Measurements from ENCODE around the gene PTPRK. TPM values are rescaled to one million over a fixed set of nuclear protein-coding genes. Genes with fewer than 3 reads are reported as not detected.

PTPRK gene
- total and polyA plus RNA-seq, 2 of the 13 experiments (the other 11 are each of a cell fraction or from before 2014, with no cell fraction given) = 43.6 to 98.3 TPM

DNA sequence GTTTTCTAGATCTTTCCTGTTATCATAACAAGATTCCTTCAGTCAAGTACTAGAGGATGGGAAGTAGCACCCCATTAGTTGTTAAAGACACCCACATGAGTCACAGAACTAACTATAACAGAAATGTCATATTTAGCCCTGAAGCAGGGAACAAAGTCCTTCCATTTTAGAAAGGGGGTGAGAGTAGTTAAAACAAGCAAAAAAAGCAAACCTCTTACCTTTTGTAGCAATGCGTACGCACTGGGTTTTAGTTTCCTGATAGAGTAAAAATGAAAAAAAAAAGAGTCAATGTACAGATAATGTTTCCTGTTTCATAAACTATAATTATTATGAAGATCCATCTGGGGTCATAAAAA lies 455.9 kb downstream of the PTPRK start (continued):
- TF ChIP-seq, protein P1, sequence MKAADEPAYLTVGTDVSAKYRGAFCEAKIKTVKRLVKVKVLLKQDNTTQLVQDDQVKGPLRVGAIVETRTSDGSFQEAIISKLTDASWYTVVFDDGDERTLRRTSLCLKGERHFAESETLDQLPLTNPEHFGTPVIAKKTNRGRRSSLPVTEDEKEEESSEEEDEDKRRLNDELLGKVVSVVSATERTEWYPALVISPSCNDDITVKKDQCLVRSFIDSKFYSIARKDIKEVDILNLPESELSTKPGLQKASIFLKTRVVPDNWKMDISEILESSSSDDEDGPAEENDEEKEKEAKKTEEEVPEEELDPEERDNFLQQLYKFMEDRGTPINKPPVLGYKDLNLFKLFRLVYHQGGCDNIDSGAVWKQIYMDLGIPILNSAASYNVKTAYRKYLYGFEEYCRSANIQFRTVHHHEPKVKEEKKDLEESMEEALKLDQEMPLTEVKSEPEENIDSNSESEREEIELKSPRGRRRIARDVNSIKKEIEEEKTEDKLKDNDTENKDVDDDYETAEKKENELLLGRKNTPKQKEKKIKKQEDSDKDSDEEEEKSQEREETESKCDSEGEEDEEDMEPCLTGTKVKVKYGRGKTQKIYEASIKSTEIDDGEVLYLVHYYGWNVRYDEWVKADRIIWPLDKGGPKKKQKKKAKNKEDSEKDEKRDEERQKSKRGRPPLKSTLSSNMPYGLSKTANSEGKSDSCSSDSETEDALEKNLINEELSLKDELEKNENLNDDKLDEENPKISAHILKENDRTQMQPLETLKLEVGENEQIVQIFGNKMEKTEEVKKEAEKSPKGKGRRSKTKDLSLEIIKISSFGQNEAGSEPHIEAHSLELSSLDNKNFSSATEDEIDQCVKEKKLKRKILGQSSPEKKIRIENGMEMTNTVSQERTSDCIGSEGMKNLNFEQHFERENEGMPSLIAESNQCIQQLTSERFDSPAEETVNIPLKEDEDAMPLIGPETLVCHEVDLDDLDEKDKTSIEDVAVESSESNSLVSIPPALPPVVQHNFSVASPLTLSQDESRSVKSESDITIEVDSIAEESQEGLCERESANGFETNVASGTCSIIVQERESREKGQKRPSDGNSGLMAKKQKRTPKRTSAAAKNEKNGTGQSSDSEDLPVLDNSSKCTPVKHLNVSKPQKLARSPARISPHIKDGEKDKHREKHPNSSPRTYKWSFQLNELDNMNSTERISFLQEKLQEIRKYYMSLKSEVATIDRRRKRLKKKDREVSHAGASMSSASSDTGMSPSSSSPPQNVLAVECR (CRISPR knock-in tag; IDR thresholded peaks at IDR 0.05; ENCODE audit: borderline replicate concordance) = no peak
- TF ChIP-seq NCOA2 (CRISPR knock-in tag; IDR thresholded peaks at IDR 0.05) = no peak
- no peak for TF ChIP-seq SIX4 (CRISPR knock-in tag; IDR thresholded peaks at IDR 0.05)
- no peak for TF ChIP-seq TMF1 (CRISPR knock-in tag; IDR thresholded peaks at IDR 0.05; ENCODE audit: low read depth)
- TF ChIP-seq, protein P2, sequence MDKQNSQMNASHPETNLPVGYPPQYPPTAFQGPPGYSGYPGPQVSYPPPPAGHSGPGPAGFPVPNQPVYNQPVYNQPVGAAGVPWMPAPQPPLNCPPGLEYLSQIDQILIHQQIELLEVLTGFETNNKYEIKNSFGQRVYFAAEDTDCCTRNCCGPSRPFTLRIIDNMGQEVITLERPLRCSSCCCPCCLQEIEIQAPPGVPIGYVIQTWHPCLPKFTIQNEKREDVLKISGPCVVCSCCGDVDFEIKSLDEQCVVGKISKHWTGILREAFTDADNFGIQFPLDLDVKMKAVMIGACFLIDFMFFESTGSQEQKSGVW (CRISPR knock-in tag; IDR thresholded peaks at IDR 0.05; ENCODE audit: borderline replicate concordance) = no peak
- TF ChIP-seq, protein P3, sequence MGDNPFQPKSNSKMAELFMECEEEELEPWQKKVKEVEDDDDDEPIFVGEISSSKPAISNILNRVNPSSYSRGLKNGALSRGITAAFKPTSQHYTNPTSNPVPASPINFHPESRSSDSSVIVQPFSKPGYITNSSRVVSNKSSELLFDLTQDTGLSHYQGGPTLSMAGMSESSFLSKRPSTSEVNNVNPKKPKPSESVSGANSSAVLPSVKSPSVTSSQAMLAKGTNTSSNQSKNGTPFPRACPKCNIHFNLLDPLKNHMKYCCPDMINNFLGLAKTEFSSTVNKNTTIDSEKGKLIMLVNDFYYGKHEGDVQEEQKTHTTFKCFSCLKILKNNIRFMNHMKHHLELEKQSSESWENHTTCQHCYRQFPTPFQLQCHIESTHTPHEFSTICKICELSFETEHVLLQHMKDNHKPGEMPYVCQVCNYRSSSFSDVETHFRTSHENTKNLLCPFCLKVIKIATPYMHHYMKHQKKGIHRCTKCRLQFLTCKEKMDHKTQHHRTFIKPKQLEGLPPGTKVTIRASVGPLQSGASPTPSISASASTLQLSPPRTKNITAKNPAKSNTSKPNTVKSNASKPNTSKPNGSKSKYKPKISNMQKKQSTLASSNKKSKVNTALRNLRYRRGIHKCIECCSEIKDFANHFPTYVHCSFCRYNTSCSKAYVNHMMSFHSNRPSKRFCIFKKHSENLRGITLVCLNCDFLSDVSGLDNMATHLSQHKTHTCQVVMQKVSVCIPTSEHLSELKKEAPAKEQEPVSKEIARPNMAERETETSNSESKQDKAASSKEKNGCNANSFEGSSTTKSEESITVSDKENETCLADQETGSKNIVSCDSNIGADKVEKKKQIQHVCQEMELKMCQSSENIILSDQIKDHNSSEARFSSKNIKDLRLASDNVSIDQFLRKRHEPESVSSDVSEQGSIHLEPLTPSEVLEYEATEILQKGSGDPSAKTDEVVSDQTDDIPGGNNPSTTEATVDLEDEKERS (CRISPR knock-in tag; IDR thresholded peaks at IDR 0.05) = 0 out of 2 replicates have a peak, but pooled peaks have one; percentile 28
- 0 out of 2 replicates have a peak, but pooled peaks have one; percentile 24 for TF ChIP-seq KLF12 (CRISPR knock-in tag; IDR thresholded peaks at IDR 0.05; ENCODE audit: borderline replicate concordance)
- TF ChIP-seq ZNF790 (CRISPR knock-in tag; IDR thresholded peaks at IDR 0.05; ENCODE audit: borderline replicate concordance) = no peak
- TF ChIP-seq ADNP (CRISPR knock-in tag; IDR thresholded peaks at IDR 0.05) = no peak
- peak; percentile 81 for TF ChIP-seq GATAD2A (CRISPR knock-in tag; IDR thresholded peaks at IDR 0.05)
- no peak for TF ChIP-seq CREM (IDR thresholded peaks at IDR 0.05)
- no peak for TF ChIP-seq CREM (CRISPR knock-in tag; IDR thresholded peaks at IDR 0.05)
- TF ChIP-seq, protein P4, sequence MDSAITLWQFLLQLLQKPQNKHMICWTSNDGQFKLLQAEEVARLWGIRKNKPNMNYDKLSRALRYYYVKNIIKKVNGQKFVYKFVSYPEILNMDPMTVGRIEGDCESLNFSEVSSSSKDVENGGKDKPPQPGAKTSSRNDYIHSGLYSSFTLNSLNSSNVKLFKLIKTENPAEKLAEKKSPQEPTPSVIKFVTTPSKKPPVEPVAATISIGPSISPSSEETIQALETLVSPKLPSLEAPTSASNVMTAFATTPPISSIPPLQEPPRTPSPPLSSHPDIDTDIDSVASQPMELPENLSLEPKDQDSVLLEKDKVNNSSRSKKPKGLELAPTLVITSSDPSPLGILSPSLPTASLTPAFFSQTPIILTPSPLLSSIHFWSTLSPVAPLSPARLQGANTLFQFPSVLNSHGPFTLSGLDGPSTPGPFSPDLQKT (CRISPR knock-in tag; IDR thresholded peaks at IDR 0.05; ENCODE audit: borderline replicate concordance) = no peak
- no peak for TF ChIP-seq NBN (conservative IDR thresholded peaks at IDR 0.05)
- no peak for TF ChIP-seq SP4 (CRISPR knock-in tag; IDR thresholded peaks at IDR 0.05)
- no peak for TF ChIP-seq ZNF44 (CRISPR knock-in tag; IDR thresholded peaks at IDR 0.05)
- no peak for TF ChIP-seq RFX5 (IDR thresholded peaks at IDR 0.05; ENCODE audit: low read depth, low read length)
- peak; percentile 51; the same call in 1 of the 2 replicates for TF ChIP-seq FOSL2 (CRISPR knock-in tag; IDR thresholded peaks at IDR 0.05)
- peak; percentile 85; the same call in 1 of the 2 replicates for TF ChIP-seq ZBTB20 (CRISPR knock-in tag; IDR thresholded peaks at IDR 0.05; ENCODE audit: borderline replicate concordance, low read depth)
- TF ChIP-seq, protein P5, sequence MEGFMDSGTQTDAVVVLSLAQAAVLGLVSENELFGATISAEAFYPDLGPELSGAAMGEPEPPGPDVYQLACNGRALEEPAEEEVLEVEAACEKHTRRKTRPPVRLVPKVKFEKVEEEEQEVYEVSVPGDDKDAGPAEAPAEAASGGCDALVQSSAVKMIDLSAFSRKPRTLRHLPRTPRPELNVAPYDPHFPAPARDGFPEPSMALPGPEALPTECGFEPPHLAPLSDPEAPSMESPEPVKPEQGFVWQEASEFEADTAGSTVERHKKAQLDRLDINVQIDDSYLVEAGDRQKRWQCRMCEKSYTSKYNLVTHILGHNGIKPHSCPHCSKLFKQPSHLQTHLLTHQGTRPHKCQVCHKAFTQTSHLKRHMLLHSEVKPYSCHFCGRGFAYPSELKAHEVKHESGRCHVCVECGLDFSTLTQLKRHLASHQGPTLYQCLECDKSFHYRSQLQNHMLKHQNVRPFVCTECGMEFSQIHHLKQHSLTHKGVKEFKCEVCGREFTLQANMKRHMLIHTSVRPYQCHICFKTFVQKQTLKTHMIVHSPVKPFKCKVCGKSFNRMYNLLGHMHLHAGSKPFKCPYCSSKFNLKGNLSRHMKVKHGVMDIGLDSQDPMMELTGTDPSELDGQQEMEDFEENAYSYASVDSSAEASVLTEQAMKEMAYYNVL (CRISPR knock-in tag; IDR thresholded peaks at IDR 0.05; ENCODE audit: borderline replicate concordance) = no peak
- TF ChIP-seq KAT2B (IDR thresholded peaks at IDR 0.05; ENCODE audit: borderline replicate concordance, low read depth, low read length) = no peak

All from HepG2 (cell line).